Fibroblast of the aortic adventitia (primary cell): ENCODE measurements around the gene CYP26A1. TPM values are rescaled to one million over a fixed set of nuclear protein-coding genes. Genes with fewer than 3 reads are reported as not detected.

Experiments used
- DNase-seq: peaks from one replicate; pipeline ENCODE4 v3.0.0-alpha.2; 2010; ENCODE audit warnings: low read depth
- H3K4me3 ChIP-seq: 2 replicates; pipeline ENCODE4 v1.5.1; 2011; ENCODE audit warnings: low read depth, mild to moderate bottlenecking, control low read depth, low read length, moderate library complexity
- total RNA-seq: library from RNA; depleted of rRNA; stranded (reverse); fragments of >200 nt; gene quantifications from 2 replicates; pipeline ENCODE4 v1.2.3, GENCODE V29; 2012; ENCODE audit warnings: low replicate concordance
- TF ChIP-seq, protein P1 (sequence below): IDR thresholded peaks from 2 replicates; pipeline ENCODE4 v1.5.1; 2011; ENCODE audit warnings: mild to moderate bottlenecking, low read length, control low read depth, inconsistent platforms; ENCODE audit not compliant: insufficient read depth

CYP26A1 gene
- total RNA-seq, 1 donor: not detected

DNA sequence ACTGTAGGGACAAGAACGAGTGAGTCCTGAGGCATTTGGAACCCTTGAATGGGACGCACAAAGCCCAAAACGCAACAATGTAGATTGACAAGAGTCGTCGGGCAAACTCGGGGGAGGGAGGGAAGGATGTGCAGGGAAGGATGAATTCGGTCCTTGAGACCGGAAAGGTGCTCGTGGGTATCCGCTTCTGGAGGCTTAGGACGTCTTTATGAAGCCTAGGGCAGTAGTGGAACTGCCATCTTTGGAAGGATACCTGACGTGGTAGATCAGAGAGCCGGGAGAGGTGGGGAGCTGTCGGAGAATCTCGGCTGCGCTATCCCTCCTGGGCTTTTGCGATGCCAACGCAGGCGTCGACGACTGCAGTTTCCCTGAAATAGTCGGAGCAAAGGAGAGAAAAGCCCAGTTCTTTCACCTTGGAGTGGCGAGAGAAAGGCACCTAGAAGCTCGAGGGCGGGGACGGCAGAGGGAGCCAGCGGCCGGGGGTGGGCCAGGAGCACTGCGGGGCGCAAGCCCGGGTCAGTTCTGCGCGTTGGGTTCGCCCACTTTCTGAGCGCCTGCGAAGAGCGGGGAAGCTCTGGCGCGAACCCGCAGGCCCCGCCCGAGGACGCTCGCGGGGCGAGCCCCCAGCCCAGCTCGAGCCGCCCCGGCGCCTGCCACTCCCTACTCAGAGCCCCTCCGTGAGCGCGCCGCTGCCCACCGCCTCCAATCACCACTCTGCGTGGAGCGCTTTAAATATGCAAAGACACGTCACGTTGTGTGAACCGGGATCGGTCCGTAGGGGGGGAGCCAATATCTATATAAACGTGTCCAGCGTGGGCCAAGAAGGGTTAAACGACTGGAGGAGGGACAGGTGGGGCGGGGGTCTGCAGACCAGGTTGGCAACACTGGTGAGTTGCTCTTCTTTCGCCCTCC, 13.5 kb upstream of the CYP26A1 start, which contains the start of gene CYP26C1:
CYP26C1 (plus strand) TSS at position 824 of the 912 bp plus-strand sequence. CDS start 466 bp downstream, outside the sequence.
- no peak within 1 kb of the TSS for H3K4me3 ChIP-seq
- no peak for DNase-seq
- TF ChIP-seq, protein P1, sequence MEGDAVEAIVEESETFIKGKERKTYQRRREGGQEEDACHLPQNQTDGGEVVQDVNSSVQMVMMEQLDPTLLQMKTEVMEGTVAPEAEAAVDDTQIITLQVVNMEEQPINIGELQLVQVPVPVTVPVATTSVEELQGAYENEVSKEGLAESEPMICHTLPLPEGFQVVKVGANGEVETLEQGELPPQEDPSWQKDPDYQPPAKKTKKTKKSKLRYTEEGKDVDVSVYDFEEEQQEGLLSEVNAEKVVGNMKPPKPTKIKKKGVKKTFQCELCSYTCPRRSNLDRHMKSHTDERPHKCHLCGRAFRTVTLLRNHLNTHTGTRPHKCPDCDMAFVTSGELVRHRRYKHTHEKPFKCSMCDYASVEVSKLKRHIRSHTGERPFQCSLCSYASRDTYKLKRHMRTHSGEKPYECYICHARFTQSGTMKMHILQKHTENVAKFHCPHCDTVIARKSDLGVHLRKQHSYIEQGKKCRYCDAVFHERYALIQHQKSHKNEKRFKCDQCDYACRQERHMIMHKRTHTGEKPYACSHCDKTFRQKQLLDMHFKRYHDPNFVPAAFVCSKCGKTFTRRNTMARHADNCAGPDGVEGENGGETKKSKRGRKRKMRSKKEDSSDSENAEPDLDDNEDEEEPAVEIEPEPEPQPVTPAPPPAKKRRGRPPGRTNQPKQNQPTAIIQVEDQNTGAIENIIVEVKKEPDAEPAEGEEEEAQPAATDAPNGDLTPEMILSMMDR: no peak

DNA sequence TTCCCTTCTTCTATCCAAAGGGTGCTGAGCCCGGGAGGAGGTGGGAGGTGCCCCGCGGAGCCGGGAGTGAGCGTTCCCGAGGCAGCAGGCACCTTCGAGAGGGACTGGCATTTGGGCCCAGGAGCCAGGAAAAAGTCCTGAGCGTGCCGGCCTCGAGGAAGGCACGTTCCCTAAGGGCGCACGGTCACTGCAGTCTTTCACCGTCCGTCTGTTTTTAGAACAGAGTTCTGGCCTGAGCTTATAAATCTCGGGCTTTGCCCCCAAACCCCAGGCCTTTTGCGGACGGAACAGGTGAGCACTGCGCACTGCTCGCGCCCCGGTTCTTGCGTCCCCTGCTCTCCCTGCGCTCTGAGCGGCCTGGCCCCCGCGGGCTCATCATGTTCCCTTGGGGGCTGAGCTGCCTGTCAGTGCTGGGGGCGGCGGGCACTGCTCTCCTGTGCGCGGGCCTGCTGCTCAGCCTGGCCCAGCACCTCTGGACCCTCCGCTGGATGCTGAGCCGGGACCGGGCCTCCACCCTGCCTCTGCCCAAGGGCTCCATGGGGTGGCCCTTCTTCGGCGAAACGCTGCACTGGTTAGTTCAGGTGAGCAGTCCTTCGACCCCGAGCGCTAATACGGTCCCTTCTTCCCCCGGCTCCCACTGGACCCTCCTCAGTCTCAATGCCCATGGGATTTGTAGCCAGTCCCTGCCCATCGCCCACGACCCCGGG, 12.7 kb upstream of the CYP26A1 start:
- no peak overlapping the region for H3K4me3 ChIP-seq
- TF ChIP-seq, protein P1: no peak
- DNase-seq: no peak

DNA sequence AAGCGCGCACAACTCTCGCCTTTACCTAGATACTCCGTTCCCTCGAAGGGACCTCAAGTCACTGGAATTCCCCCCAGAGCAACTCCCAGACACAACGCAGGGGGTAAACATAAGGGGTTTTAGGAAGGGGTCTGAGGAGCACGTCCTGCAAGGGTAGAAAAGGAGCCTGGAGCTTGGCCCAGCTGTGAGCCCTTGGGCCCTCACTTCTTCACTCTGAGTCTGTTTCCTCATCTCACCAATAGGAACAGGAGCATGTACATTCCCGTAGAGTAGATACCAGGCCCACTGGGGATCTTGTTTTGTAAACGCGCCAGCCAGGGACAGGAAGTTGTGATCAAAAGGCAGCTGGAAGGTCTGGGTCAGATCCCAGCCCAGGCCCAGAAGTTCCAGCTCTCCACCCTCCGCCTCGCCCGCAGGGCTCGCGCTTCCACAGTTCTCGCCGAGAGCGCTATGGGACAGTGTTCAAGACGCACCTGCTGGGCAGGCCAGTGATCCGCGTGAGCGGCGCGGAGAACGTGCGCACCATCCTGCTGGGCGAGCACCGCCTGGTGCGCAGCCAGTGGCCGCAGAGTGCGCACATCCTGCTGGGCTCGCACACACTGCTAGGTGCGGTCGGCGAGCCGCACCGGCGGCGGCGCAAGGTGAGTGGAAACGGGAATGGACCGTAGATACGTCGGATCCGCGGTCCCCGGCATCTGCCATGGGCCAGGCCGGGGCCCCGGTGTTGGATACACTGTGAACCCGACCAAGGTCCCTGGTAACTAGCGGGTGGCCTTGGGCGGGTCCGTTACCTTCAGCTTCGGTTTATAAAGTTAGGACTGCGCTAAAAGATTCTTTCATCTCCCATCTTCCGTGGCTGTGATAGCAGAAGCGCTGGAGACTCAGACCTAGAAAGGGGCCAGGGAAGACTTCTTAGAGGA, 11.8 kb upstream of the CYP26A1 start:
- TF ChIP-seq, protein P1: no peak
- peak overlapping the region; percentile 49 for H3K4me3 ChIP-seq
- DNase-seq: peak; percentile 30

DNA sequence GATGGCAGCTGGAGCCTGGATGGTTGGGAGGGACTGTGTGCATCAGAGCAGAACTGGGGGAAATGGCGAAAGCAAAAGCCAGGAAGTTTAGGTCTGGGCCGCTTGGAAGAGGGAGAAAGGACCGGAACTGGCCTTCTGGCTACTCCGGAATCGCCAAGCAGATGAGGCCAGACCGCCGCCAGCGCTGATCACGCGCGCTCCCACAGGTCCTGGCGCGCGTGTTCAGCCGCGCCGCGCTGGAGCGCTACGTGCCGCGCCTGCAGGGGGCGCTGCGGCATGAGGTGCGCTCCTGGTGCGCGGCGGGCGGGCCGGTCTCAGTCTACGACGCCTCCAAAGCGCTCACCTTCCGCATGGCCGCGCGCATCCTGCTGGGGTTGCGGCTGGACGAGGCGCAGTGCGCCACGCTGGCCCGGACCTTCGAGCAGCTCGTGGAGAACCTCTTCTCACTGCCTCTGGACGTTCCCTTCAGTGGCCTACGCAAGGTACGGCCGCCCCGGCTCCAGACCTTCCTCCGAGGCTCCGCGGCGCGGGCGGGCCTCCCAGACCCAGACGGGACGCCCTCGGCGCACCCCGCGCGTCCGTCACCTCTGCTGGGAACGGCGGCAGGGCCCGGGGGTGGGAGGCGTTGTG, 11.1 kb upstream of the CYP26A1 start:
- DNase-seq: peak; percentile 45
- TF ChIP-seq, protein P1: peak; percentile 41
- H3K4me3 ChIP-seq: peak overlapping the region; percentile 49

DNA sequence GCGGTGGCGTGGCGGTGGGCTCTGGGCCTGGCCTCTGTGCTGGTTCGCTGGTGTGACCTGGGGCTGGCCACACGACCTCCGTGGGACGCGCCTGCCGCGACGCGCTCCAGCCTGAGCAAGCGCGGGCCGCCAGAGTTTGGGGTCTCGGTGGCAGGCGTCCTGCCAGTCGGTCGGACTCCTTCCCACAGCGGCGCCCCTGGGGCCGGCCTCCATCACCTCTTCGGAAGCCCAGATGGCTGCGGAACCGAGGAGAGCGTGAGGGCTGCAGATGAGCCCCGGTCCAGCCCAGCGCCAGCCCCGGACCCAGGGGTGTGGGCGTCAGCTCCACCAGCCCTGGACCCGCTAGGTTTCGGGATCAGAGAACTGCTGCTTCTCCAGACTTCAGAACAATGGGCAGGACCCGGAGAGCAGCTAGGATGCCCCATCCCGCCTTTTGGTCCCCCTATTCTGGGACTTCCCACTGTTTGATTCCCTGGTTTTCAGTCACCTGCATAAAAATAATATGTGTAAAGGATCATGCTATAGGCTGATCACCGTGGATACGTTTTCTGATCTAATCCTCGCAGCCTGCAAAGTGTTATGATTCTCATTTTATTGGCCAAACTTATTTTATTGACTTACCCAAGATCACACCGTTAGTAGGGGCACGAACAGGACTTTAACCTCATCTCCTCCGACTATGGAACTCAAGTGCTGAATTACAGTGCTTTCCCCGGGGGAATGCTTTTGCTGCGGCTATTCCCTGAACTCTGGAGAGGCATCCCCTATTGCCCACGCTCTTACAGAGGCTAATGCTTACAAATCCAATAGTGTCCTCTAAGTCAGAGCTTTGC, 10.3 kb upstream of the CYP26A1 start:
- H3K4me3 ChIP-seq: peak overlapping the region; percentile 49
- TF ChIP-seq, protein P1: no peak
- DNase-seq: no peak
